Left ventricle myocardium inferior (tissue), 1 donor: ENCODE measurements around the gene CTSL. TPM values are rescaled to one million over a fixed set of nuclear protein-coding genes. Genes with fewer than 3 reads are reported as not detected.

ENCODE experiments used
- DNase-seq: peaks from one replicate; pipeline ENCODE4 v3.0.0-alpha.2; 2020
- H3K27ac ChIP-seq: fragments of 200-600 bp; replicated peaks from 2 replicates; pipeline ENCODE4 v1.8.0; 2021
- H3K27me3 ChIP-seq: fragments of 200-600 bp; 2 replicates; pipeline ENCODE4 v1.8.0; 2021; ENCODE audit warnings: low read depth
- H3K36me3 ChIP-seq: fragments of 200-600 bp; 2 replicates; pipeline ENCODE4 v1.8.0; 2021
- H3K4me1 ChIP-seq: fragments of 200-600 bp; 2 replicates; pipeline ENCODE4 v1.8.0; 2021
- H3K4me3 ChIP-seq: fragments of 200-600 bp; 2 replicates; pipeline ENCODE4 v1.8.0; 2021; ENCODE audit warnings: mild to moderate bottlenecking, moderate library complexity
- H3K9me3 ChIP-seq: fragments of 200-600 bp; replicated peaks from 2 replicates; pipeline ENCODE4 v1.8.0; 2021
- intact Hi-C: fragments of 100-400 bp; cut with micrococcal nuclease; formaldehyde crosslinking; loops from one replicate; pipeline ENCODE4 v1.11.0; 2022
- total RNA-seq: library from RNA; stranded (reverse); fragmentation: NEBNext Ultra II Directional; extraction: Animal tissue kit (Norgen Biotek cat#: 25700); gene quantifications from one replicate; pipeline ENCODE4 v1.2.1, GENCODE V29; 2021
- TF ChIP-seq, protein P1 (sequence below): fragments of 200-600 bp; IDR thresholded peaks from 2 replicates; pipeline ENCODE4 v1.8.0; 2021; ENCODE audit warnings: antibody characterized with exemption, mild to moderate bottlenecking, borderline replicate concordance
- donor health status: DM: no; HTN: yes; CAD: no; lungs with severe emphysema.

Gene CTSL
- total RNA-seq, 1 donor from 2014 or later, result 116 TPM

DNA sequence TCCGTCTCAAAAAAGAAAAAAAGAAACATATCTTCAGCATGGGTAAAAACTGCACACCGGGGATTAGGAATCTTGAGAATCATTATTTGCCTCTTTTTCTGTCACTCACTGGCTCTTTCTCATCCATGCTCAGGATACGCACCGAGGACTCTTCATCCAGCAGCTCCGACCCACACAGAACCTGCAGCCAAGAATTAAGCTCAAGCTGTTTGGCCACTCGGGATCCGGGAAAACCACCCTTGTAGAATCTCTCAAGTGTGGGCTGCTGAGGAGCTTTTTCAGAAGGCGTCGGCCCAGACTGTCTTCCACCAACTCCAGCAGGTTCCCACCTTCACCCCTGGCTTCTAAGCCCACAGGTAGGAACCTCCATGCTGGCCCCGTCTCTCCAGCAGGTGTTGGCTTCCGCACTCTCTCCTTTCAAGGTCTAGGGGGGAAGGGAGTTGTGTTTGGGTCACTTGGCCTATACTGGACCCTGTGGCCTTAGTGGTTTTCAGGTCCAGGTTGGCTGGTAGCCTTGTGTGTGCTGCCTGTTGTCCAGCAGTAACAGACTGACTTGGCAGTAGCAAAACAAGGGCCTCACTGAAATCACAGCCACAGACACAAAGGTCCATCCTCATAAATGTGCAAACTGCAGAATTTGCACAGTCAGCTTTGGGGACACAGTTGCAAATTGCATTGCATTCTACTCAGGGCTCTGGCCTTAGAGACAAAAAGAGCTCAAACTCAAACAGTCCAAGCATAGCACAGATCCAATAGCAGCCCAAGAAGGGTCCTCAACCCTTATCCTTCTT is 44.5 kb upstream of the CTSL start:
- intact Hi-C loops, result no loop called here
- Histone ChIP-seq H3K36me3 (no peaks in the 10 kb centered on the region), H3K9me3 (no peaks in the 10 kb centered on the region), H3K27me3 (no peaks in the 10 kb centered on the region), H3K27ac (no peak overlapping the region), H3K4me3 (no peak overlapping the region), H3K4me1 (peaks cover 15% of the 10 kb centered on the region)
- DNase-seq, result no peak
- TF ChIP-seq, protein P1, sequence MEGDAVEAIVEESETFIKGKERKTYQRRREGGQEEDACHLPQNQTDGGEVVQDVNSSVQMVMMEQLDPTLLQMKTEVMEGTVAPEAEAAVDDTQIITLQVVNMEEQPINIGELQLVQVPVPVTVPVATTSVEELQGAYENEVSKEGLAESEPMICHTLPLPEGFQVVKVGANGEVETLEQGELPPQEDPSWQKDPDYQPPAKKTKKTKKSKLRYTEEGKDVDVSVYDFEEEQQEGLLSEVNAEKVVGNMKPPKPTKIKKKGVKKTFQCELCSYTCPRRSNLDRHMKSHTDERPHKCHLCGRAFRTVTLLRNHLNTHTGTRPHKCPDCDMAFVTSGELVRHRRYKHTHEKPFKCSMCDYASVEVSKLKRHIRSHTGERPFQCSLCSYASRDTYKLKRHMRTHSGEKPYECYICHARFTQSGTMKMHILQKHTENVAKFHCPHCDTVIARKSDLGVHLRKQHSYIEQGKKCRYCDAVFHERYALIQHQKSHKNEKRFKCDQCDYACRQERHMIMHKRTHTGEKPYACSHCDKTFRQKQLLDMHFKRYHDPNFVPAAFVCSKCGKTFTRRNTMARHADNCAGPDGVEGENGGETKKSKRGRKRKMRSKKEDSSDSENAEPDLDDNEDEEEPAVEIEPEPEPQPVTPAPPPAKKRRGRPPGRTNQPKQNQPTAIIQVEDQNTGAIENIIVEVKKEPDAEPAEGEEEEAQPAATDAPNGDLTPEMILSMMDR, result no peak

DNA sequence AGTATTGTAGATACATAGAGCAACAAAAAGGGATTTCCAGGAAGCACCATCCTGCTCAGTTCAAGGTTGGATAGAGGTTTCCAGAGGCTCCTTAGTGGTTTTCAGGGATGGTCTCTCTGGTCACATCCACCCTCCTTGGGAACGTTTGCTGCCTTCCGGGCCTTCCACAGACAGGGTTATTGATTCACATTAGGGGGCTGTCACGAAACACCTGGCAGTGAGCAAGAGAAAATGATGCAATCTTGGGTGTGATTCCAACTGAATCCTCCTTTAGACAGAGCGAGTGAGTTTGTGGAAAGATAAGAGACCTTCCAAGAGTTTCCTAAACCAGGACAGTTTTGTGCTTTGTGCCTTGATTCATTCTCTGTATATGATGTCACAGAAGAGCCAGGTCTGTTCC is 43.8 kb upstream of the CTSL start:
- intact Hi-C loops, result no loop called here
- H3K27me3 ChIP-seq, result no peaks in the 10 kb centered on the region
- TF ChIP-seq, protein P1, result no peak
- H3K9me3 ChIP-seq, result no peaks in the 10 kb centered on the region
- DNase-seq, result no peak
- H3K4me3 ChIP-seq, result no peak overlapping the region
- H3K4me1 ChIP-seq, result peaks cover 15% of the 10 kb centered on the region
- H3K36me3 ChIP-seq, result no peaks in the 10 kb centered on the region
- H3K27ac ChIP-seq, result no peak overlapping the region

DNA sequence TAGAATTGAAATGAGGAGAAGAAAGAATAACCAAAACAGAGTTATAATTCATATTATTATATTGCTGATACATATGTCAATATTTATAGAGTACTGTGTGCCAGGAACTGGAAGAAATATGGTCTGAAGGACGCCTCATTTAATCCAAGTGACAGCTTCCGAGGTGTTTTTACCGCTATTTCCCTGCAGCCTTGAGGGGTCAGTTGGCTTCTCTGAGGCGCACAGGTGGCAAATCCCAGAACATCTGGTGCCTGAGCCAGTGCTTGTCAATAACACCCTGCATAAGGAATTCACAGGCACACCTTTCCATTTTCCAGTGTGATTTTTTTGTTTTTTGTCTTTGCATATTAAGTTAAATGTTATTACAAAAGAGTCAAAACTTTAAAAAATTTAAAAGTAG is 43.3 kb upstream of the CTSL start:
- Histone ChIP-seq H3K27ac (no peak overlapping the region), H3K27me3 (no peaks in the 10 kb centered on the region), H3K4me1 (peaks cover 10% of the 10 kb centered on the region), H3K36me3 (no peaks in the 10 kb centered on the region), H3K4me3 (no peak overlapping the region), H3K9me3 (no peaks in the 10 kb centered on the region)
- TF ChIP-seq, protein P1, result no peak
- intact Hi-C loops, result no loop called here
- no peak for DNase-seq

DNA sequence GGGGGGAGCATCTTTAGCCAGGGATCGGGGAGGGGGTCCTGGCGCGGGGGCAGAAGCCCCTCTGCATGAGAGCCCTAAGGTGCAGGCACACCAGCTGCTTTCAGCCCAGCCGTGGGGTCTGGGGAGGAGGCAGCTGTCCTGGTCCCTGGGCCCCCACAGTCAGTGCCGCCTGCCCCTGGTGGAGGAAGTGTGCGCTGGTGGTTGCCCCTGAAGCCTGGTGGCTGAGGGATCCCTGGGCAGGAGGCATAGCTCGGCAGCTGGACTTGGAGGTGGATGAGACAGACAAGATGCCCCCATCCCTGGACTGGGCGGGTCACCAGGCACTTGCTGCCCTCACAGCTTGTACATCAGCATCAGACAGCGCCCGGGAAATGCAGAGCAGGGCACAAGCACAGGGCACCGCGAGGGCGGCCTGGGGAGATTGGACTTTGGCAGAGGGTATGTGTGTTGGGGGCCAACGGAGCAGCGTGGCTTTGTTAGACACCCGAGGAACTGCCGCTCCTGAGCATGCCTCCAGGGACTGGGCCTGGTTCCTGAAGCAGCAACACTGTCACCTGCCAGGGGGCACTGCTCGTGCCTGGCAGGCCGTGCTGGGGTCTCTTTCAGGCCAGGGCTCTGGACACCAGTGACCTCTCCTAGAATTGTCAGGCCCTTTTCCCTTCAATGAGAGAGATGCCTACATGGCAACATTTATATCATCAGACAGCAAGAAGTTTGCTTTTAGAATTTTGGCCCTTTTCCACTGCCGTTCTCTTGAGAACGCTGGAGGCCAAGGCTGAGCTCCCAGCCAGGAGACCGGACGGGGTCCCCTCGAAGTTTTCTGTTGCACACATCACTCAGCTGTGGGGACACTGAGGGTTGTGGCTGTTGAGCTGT is 41.9 kb upstream of the CTSL start:
- intact Hi-C loops, result loop anchor here (2.0 kb wide), 1 partner anchor 129 kb away; no protein-coding TSS in a partner anchor
- TF ChIP-seq, protein P1, result no peak
- no peaks in the 10 kb centered on the region for H3K36me3 ChIP-seq
- no peak overlapping the region for H3K27ac ChIP-seq
- H3K9me3 ChIP-seq, result no peaks in the 10 kb centered on the region
- no peaks in the 10 kb centered on the region for H3K27me3 ChIP-seq
- no peak overlapping the region for H3K4me3 ChIP-seq
- no peak for DNase-seq
- peaks cover 9% of the 10 kb centered on the region for H3K4me1 ChIP-seq

DNA sequence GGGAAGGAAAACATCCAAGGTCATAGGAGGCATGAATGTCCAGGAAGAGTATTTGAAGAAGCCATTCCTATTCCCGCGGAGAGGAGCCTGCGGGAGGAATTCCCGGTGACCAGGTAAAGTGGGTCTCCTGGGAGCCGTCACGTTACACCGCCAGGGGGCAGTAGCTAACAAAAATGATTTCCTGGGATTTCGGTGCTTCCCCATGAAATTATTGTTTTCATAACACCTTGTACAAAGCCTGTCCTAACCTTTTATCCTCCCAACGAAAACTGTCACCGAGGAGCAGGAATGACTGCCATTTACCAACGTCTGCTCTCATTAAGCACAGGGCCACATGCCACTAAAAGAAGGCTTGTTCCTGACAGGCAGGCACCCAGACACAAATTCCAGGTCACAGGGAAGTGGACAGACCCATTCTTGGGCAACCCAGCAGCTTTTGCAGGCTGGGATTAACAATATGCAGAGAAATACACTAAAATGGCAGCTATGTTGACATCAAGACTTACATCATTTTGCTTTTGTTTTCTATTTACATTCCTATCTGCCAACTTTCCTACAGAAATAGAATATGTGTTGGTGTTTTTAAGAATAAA is 41.2 kb upstream of the CTSL start:
- intact Hi-C loops, result loop anchor here (2.0 kb wide), 1 partner anchor 128 kb away; no protein-coding TSS in a partner anchor
- Histone ChIP-seq H3K4me3 (no peak overlapping the region), H3K4me1 (peaks cover 9% of the 10 kb centered on the region), H3K27ac (no peak overlapping the region), H3K9me3 (no peaks in the 10 kb centered on the region), H3K36me3 (no peaks in the 10 kb centered on the region), H3K27me3 (no peaks in the 10 kb centered on the region)
- DNase-seq, result no peak
- TF ChIP-seq, protein P1, result peak; percentile 84
